ENCODE measurements around the gene CBARP. TPM values are rescaled to one million over a fixed set of nuclear protein-coding genes. Genes with fewer than 3 reads are reported as not detected.

The CBARP gene
- total RNA-seq, 2 donors from 2014 or later: 21.5 to 28.5 TPM

- no peaks in the 10 kb centered on the region for H3K9me3 Mint-ChIP-seq
- H3K27ac ChIP-seq (ENCODE audit: low read depth, low read length): no peak overlapping the region
- no peak overlapping the region for H3K9ac ChIP-seq (ENCODE audit: extremely low read depth, low read length, poor library complexity, severe bottlenecking)
- H3K27me3 Mint-ChIP-seq (ENCODE audit: insufficient read depth): peaks cover 17% of the 10 kb centered on the region
- peak; percentile 63 for DNase-seq
- 47 to 66% methylated on average over 16 to 40 of the region's 40 CpGs for WGBS, 2 experiments (ENCODE audit: insufficient coverage in 1 of 2, insufficient read length in 1 of 2)
- H3K4me1 Mint-ChIP-seq: peaks cover 32% of the 10 kb centered on the region
- no peaks in the 10 kb centered on the region for H3K9me3 ChIP-seq (ENCODE audit: control insufficient read depth, low read length)
- peaks cover 28% of the 10 kb centered on the region for H3K36me3 ChIP-seq (ENCODE audit: control insufficient read depth, insufficient read depth, low read length)
- H3K4me3 ChIP-seq (ENCODE audit: low read length): peak overlapping the region; percentile 32
- H3K4me1 ChIP-seq (ENCODE audit: control insufficient read depth, insufficient read depth, low read length): peaks cover 20% of the 10 kb centered on the region
- no peak for TF ChIP-seq CTCF (conservative IDR thresholded peaks at IDR 0.05)
- H3K27ac Mint-ChIP-seq: peak overlapping the region; percentile 78
- peak overlapping the region; percentile 82 for H3K4me3 Mint-ChIP-seq
- H3K36me3 Mint-ChIP-seq (ENCODE audit: low read depth): peaks cover 33% of the 10 kb centered on the region
- H3K27me3 ChIP-seq (ENCODE audit: control insufficient read depth, insufficient read depth, low read length, poor library complexity, severe bottlenecking): peaks cover 9% of the 10 kb centered on the region
These were observed 30.6 kb upstream of the CBARP start for GRCh38 chr19:1268226-1269064.

GRCh38 chr19:1267477-1268225 lies 29.8 kb upstream of the CBARP start:
- Mint-ChIP-seq H3K4me3 (peak overlapping the region; percentile 82), H3K27ac (peak overlapping the region; percentile 68)
- H3K9ac ChIP-seq (ENCODE audit: extremely low read depth, low read length, poor library complexity, severe bottlenecking): no peak overlapping the region

More at GRCh38 chr19:1267477-1268225, 29.8 kb upstream of the CBARP start:
- Mint-ChIP-seq H3K27me3 (ENCODE audit: insufficient read depth) (peaks cover 17% of the 10 kb centered on the region), H3K36me3 (ENCODE audit: low read depth) (peaks cover 29% of the 10 kb centered on the region), H3K9me3 (no peaks in the 10 kb centered on the region), H3K4me1 (peaks cover 31% of the 10 kb centered on the region)
- WGBS, 2 experiments (ENCODE audit: insufficient coverage in 1 of 2, insufficient read length in 1 of 2): 32 to 34% methylated on average over 11 to 32 of the region's 35 CpGs
- Histone ChIP-seq H3K4me1 (ENCODE audit: control insufficient read depth, insufficient read depth, low read length) (peaks cover 22% of the 10 kb centered on the region), H3K27ac (ENCODE audit: low read depth, low read length) (no peak overlapping the region), H3K27me3 (ENCODE audit: control insufficient read depth, insufficient read depth, low read length, poor library complexity, severe bottlenecking) (peaks cover 9% of the 10 kb centered on the region), H3K36me3 (ENCODE audit: control insufficient read depth, insufficient read depth, low read length) (peaks cover 21% of the 10 kb centered on the region), H3K9me3 (ENCODE audit: control insufficient read depth, low read length) (no peaks in the 10 kb centered on the region), H3K4me3 (ENCODE audit: low read length) (peak overlapping the region; percentile 66)
- no peak for TF ChIP-seq CTCF (conservative IDR thresholded peaks at IDR 0.05)
- peak; percentile 70 for DNase-seq

Data from endodermal cell (in vitro differentiated cells).